ENCODE measurements around the gene PIWIL1. TPM values are rescaled to one million over a fixed set of nuclear protein-coding genes. Genes with fewer than 3 reads are reported as not detected.

PIWIL1 gene
- total RNA-seq, 1 donor from 2014 or later, result not detected

- Mint-ChIP-seq H3K4me1 (ENCODE audit: unreplicated experiment) (no peaks in the 10 kb centered on the region), H3K9me3 (ENCODE audit: unreplicated experiment) (peaks cover 34% of the 10 kb centered on the region), H3K27ac (ENCODE audit: unreplicated experiment) (no peak overlapping the region), H3K36me3 (ENCODE audit: low read depth, unreplicated experiment) (peaks cover 14% of the 10 kb centered on the region), H3K27me3 (ENCODE audit: unreplicated experiment) (peaks cover 5% of the 10 kb centered on the region), H3K4me3 (ENCODE audit: unreplicated experiment) (no peak overlapping the region)
- no peak for DNase-seq (ENCODE audit: low spot score)
- TF ChIP-seq, protein P1, sequence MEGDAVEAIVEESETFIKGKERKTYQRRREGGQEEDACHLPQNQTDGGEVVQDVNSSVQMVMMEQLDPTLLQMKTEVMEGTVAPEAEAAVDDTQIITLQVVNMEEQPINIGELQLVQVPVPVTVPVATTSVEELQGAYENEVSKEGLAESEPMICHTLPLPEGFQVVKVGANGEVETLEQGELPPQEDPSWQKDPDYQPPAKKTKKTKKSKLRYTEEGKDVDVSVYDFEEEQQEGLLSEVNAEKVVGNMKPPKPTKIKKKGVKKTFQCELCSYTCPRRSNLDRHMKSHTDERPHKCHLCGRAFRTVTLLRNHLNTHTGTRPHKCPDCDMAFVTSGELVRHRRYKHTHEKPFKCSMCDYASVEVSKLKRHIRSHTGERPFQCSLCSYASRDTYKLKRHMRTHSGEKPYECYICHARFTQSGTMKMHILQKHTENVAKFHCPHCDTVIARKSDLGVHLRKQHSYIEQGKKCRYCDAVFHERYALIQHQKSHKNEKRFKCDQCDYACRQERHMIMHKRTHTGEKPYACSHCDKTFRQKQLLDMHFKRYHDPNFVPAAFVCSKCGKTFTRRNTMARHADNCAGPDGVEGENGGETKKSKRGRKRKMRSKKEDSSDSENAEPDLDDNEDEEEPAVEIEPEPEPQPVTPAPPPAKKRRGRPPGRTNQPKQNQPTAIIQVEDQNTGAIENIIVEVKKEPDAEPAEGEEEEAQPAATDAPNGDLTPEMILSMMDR (IDR thresholded peaks at IDR 0.05; ENCODE audit: unreplicated experiment), result no peak
Observed at GRCh38 chr12:130372936-130373335, 35.2 kb downstream of the PIWIL1 start.

GRCh38 chr12:130374083-130374482 is 36.4 kb downstream of the PIWIL1 start:
- no peaks in the 10 kb centered on the region for H3K4me1 Mint-ChIP-seq (ENCODE audit: unreplicated experiment)
- H3K36me3 Mint-ChIP-seq (ENCODE audit: low read depth, unreplicated experiment), result peaks cover 14% of the 10 kb centered on the region
- no peak overlapping the region for H3K27ac Mint-ChIP-seq (ENCODE audit: unreplicated experiment)
- no peak overlapping the region for H3K4me3 Mint-ChIP-seq (ENCODE audit: unreplicated experiment)
- no peak for DNase-seq (ENCODE audit: low spot score)
- TF ChIP-seq, protein P1 (IDR thresholded peaks at IDR 0.05; ENCODE audit: unreplicated experiment), result no peak
- H3K9me3 Mint-ChIP-seq (ENCODE audit: unreplicated experiment), result peaks cover 32% of the 10 kb centered on the region
- peaks cover 5% of the 10 kb centered on the region for H3K27me3 Mint-ChIP-seq (ENCODE audit: unreplicated experiment)

DNA sequence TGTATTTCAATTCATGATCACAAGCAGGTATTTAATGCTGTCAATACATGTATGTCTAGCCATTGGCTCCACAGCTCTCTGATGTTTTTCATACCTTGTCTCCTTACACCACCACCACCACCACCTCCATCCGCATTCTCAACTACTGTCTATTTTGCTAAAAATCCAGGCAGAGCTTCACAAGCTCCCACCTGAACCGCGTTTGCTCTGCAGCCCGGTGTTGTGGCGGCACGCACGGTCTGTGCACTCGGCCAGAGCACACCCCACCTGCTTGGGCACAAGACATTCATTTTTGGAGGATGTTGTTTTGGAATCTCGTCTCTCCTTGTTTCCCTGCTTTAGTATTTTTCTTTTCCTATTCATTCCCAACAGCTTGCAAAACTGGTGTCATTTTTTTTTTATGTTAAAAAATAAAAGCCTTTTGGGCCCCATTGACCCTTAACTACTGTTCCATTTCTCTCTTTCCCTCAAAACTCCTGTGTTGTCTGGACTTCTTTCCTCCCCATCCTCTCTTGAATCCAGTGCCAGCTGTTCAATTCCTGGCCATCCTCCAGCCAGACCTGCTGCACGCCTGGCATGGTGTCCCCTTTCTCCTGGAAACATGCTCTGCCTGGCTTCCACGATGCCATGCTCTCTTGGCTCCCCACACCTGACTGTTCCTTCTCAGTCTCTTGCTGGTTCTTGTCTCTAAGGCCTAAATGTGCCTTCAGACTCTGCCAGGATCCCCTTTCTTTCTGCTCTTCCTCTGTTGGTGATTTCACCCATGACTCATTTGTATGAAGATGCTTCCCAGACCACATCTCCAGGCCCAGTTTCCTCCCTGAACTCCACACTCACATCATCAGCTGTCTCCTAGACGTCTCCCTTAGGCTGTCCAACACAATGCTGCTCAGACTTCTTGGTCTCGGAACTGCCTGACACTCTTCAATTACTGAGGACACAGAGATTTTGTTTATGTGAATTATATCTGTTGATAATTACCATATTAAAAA is 37.9 kb downstream of the PIWIL1 start:
- peaks cover 28% of the 10 kb centered on the region for H3K9me3 Mint-ChIP-seq (ENCODE audit: unreplicated experiment)
- no peaks in the 10 kb centered on the region for H3K4me1 Mint-ChIP-seq (ENCODE audit: unreplicated experiment)
- TF ChIP-seq, protein P1 (IDR thresholded peaks at IDR 0.05; ENCODE audit: unreplicated experiment), result no peak
- no peak overlapping the region for H3K27ac Mint-ChIP-seq (ENCODE audit: unreplicated experiment)
- H3K4me3 Mint-ChIP-seq (ENCODE audit: unreplicated experiment), result no peak overlapping the region
- H3K36me3 Mint-ChIP-seq (ENCODE audit: low read depth, unreplicated experiment), result peaks cover 14% of the 10 kb centered on the region
- H3K27me3 Mint-ChIP-seq (ENCODE audit: unreplicated experiment), result peaks cover 3% of the 10 kb centered on the region
- no peak for DNase-seq (ENCODE audit: low spot score)

DNA sequence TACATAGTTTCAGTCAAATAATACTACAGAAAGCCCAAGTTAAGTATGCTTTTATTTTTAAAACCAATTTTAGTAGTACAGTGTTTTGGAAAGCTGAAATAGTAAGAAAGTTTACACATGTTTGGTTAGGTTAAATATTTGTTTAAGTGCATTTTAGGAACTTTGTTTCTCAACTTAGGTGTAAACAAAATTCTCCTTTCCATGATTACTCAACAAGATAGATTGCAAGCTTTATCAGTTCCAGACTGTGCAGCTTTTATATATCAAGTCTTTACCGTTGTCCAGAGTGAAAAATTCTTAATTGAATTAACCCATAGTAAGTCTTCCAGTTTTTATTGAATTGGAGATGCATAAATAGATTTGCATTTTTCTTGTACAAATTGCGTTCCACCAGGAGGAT is 45.1 kb downstream of the PIWIL1 start:
- peaks cover 32% of the 10 kb centered on the region for H3K9me3 Mint-ChIP-seq (ENCODE audit: unreplicated experiment)
- no peak overlapping the region for H3K4me3 Mint-ChIP-seq (ENCODE audit: unreplicated experiment)
- H3K27ac Mint-ChIP-seq (ENCODE audit: unreplicated experiment), result no peak overlapping the region
- TF ChIP-seq, protein P1 (IDR thresholded peaks at IDR 0.05; ENCODE audit: unreplicated experiment), result no peak
- no peaks in the 10 kb centered on the region for H3K4me1 Mint-ChIP-seq (ENCODE audit: unreplicated experiment)
- H3K27me3 Mint-ChIP-seq (ENCODE audit: unreplicated experiment), result peaks cover 4% of the 10 kb centered on the region
- peaks cover 4% of the 10 kb centered on the region for H3K36me3 Mint-ChIP-seq (ENCODE audit: low read depth, unreplicated experiment)
- DNase-seq (ENCODE audit: low spot score), result no peak

GRCh38 chr12:130384234-130384633 is 46.5 kb downstream of the PIWIL1 start:
- H3K27ac Mint-ChIP-seq (ENCODE audit: unreplicated experiment), result no peak overlapping the region
- peaks cover 9% of the 10 kb centered on the region for H3K36me3 Mint-ChIP-seq (ENCODE audit: low read depth, unreplicated experiment)
- TF ChIP-seq, protein P1 (IDR thresholded peaks at IDR 0.05; ENCODE audit: unreplicated experiment), result no peak
- DNase-seq (ENCODE audit: low spot score), result no peak
- H3K27me3 Mint-ChIP-seq (ENCODE audit: unreplicated experiment), result peaks cover 4% of the 10 kb centered on the region
- H3K4me1 Mint-ChIP-seq (ENCODE audit: unreplicated experiment), result no peaks in the 10 kb centered on the region
- no peak overlapping the region for H3K4me3 Mint-ChIP-seq (ENCODE audit: unreplicated experiment)
- H3K9me3 Mint-ChIP-seq (ENCODE audit: unreplicated experiment), result peaks cover 28% of the 10 kb centered on the region

Measured in endothelial cell (in vitro differentiated cells).